ENCODE data around the gene PIEZO2.

DNA sequence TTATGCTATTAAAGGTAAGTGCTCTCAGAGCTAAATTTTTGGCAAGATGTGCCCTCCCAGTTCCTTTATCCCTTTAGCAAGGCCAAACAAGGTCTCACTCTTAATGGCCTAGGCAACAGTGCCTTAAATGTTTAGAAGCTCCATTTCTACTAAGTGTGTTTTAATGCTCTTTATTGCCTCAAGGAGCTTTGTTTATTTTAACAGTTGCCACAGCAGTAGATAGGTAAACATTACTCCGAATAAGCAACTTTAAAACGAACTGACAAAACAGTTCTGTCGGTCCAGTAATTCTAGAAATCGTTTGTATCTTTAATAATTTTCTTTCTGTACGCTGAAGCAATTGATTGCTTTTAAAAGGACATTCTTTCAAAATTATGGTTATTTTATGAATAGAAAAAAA is 74.5 kb downstream of the PIEZO2 start:
- TF ChIP-seq, protein P1, sequence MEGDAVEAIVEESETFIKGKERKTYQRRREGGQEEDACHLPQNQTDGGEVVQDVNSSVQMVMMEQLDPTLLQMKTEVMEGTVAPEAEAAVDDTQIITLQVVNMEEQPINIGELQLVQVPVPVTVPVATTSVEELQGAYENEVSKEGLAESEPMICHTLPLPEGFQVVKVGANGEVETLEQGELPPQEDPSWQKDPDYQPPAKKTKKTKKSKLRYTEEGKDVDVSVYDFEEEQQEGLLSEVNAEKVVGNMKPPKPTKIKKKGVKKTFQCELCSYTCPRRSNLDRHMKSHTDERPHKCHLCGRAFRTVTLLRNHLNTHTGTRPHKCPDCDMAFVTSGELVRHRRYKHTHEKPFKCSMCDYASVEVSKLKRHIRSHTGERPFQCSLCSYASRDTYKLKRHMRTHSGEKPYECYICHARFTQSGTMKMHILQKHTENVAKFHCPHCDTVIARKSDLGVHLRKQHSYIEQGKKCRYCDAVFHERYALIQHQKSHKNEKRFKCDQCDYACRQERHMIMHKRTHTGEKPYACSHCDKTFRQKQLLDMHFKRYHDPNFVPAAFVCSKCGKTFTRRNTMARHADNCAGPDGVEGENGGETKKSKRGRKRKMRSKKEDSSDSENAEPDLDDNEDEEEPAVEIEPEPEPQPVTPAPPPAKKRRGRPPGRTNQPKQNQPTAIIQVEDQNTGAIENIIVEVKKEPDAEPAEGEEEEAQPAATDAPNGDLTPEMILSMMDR (optimal IDR thresholded peaks at IDR 0.05 in 1 of 3, IDR thresholded peaks at IDR 0.05 in 1 of 3, conservative IDR thresholded peaks at IDR 0.05 in 1 of 3; ENCODE audit: extremely low read depth in 1 of 3, insufficient read depth in 2 of 3, low read length in 3 of 3) = no peak
- no peak for TF ChIP-seq EZH2 (IDR thresholded peaks at IDR 0.05; ENCODE audit: low read length)

Measured in keratinocyte (primary cell).